HFFc6 (cell line): ENCODE measurements around the gene BET1L. TPM values are rescaled to one million over a fixed set of nuclear protein-coding genes. Genes with fewer than 3 reads are reported as not detected.
"Not testable (repeated sequence)": the region's sequence is repeated elsewhere in the genome, so short reads cannot be mapped to it uniquely, and the experiment has no call there.

ENCODE experiments used
- DNase-seq: peaks from one replicate; pipeline ENCODE4 v3.0.0-alpha.2; 2018
- H3K27ac Mint-ChIP-seq: 2 replicates; pipeline ENCODE4 v1.8.0; 2020; ENCODE audit warnings: mild to moderate bottlenecking, mixed read lengths
- H3K27me3 Mint-ChIP-seq: 2 replicates; pipeline ENCODE4 v1.8.0; 2021; ENCODE audit warnings: mild to moderate bottlenecking, moderate library complexity, mixed read lengths; ENCODE audit not compliant: insufficient read depth
- H3K36me3 Mint-ChIP-seq: 2 replicates; pipeline ENCODE4 v1.8.0; 2021; ENCODE audit warnings: low read depth, mixed read lengths
- H3K4me1 Mint-ChIP-seq: 2 replicates; pipeline ENCODE4 v1.8.0; 2020; ENCODE audit warnings: low read depth, mixed read lengths
- H3K4me3 Mint-ChIP-seq: 2 replicates; pipeline ENCODE4 v1.8.0; 2020; ENCODE audit warnings: mild to moderate bottlenecking, moderate library complexity, mixed read lengths
- H3K9me3 Mint-ChIP-seq: 2 replicates; pipeline ENCODE4 v1.8.0; 2020; ENCODE audit warnings: mild to moderate bottlenecking, mixed read lengths
- total RNA-seq, 6 experiments: library from RNA; stranded (reverse); fragmentation: NEBNext Ultra II Directional; extraction: Animal tissue kit (Norgen Biotek cat#: 25700); gene quantifications; 2 replicates in 1 of 6; 3 replicates in 5 of 6; pipeline ENCODE4 v1.2.3, GENCODE V29; 2021
- TF ChIP-seq, protein P1 (sequence below): fragments of 200-600 bp; sonication (generic); IDR thresholded peaks from 2 replicates; pipeline ENCODE4 v1.5.0; 2021; ENCODE audit warnings: antibody characterized with exemption, mild to moderate bottlenecking

Gene BET1L
- total RNA-seq, 6 experiments from 2014 or later = 63.5 to 76.9 (median 67.2) TPM

DNA sequence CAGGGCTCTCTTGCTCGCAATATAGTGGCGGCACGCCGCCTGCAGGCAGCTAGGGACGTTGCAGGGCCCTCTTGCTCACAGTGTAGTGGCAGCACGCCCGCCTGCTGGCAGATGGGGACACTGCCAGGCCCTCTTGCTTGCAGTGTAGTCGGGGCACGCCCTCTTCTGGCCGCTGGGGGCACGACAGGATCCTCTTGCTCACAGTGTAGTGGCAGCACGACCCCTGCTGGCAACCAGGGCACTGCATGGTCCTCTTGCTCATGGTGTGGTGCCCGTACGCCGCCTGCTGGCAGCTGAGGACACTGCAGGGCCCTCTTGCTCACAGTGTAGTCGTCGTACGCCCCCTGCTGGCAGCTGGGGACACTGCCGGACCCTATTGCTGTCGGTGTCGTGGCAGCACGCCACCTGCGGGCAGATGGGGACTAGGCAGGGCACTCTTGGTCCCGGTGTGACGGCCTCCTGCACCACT is 17.3 kb downstream of the BET1L start:
- not testable (repeated sequence) for H3K27ac Mint-ChIP-seq, H3K27me3 Mint-ChIP-seq, H3K9me3 Mint-ChIP-seq, H3K4me1 Mint-ChIP-seq, H3K4me3 Mint-ChIP-seq, H3K36me3 Mint-ChIP-seq, DNase-seq
- TF ChIP-seq, protein P1, sequence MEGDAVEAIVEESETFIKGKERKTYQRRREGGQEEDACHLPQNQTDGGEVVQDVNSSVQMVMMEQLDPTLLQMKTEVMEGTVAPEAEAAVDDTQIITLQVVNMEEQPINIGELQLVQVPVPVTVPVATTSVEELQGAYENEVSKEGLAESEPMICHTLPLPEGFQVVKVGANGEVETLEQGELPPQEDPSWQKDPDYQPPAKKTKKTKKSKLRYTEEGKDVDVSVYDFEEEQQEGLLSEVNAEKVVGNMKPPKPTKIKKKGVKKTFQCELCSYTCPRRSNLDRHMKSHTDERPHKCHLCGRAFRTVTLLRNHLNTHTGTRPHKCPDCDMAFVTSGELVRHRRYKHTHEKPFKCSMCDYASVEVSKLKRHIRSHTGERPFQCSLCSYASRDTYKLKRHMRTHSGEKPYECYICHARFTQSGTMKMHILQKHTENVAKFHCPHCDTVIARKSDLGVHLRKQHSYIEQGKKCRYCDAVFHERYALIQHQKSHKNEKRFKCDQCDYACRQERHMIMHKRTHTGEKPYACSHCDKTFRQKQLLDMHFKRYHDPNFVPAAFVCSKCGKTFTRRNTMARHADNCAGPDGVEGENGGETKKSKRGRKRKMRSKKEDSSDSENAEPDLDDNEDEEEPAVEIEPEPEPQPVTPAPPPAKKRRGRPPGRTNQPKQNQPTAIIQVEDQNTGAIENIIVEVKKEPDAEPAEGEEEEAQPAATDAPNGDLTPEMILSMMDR = peak; percentile 70

DNA sequence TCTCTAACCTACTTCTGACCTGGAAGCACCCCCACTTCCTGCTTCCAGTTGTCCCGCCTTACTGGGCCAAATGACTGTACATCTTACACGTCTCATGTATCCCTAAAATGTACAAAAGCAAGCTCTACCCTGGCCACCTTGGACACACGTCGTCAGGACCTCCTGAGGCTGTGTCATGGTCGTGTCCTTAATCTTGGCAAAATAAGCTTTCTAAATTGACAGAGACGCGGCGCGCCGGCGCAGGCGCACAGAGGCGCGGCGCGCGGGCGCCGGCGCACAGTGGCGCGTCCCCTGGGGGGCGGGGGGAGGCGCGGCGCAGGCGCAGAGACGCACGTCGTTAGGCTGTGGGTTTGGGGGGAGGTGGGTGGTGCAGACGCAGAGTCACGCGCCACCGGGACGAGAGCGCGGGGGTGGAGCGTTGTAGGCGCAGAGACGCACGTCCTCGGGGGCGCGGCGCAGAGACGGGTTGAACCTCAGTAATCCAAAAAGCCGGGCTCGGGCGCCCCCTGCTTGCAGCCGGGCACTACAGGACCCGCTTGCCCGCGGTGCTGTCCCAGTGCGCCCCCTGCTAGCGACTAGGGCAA is 17.9 kb downstream of the BET1L start:
- DNase-seq, H3K27me3 Mint-ChIP-seq, H3K9me3 Mint-ChIP-seq, H3K36me3 Mint-ChIP-seq, H3K4me3 Mint-ChIP-seq, H3K27ac Mint-ChIP-seq, H3K4me1 Mint-ChIP-seq: not testable (repeated sequence)

DNA sequence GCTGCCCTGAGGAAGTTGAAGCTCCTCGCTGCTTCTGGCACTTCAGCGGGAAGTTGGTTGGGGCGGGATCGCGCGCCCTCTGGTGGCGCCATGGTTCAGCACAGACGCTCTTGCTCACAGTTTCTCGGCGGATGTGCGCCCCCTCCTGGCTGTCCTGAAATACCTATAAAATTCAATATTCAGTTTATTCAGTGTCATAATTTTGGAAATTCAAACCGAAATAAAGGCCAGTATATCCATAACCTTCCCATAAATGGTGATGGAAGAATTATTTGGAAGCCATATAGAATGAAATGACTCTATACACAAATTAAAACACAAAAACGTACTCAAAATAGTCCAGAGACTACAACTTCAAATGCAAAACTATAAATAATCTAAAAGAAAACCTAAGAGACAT is 27.0 kb downstream of the BET1L start:
- H3K9me3 Mint-ChIP-seq, H3K4me1 Mint-ChIP-seq, H3K36me3 Mint-ChIP-seq, H3K27me3 Mint-ChIP-seq, H3K4me3 Mint-ChIP-seq, DNase-seq, H3K27ac Mint-ChIP-seq: not testable (repeated sequence)
- TF ChIP-seq, protein P1 = peak; percentile 59

Other genes starting within 250 kb of the BET1L start
- not detected for gene SCGB1C1, start 14.3 kb downstream of the BET1L start, total RNA-seq
- 100 to 1,000 TPM; 163 to 194 (median 164) TPM for gene RIC8A, start 309 bp upstream of the BET1L start, total RNA-seq
- gene SIRT3, start 28.9 kb upstream of the BET1L start, total RNA-seq = 10 to 100 TPM in 4 of 6 experiments, 1 to 10 TPM in 2; 8.0 to 10.9 (median 10.2) TPM
- gene PSMD13, start 29.6 kb upstream of the BET1L start, total RNA-seq = 100 to 1,000 TPM; 167 to 180 (median 172) TPM
- gene NLRP6, start 71.0 kb upstream of the BET1L start, total RNA-seq = not detected
- gene PGGHG, start 81.7 kb upstream of the BET1L start, total RNA-seq = 10 to 100 TPM in 4 of 6 experiments, 1 to 10 TPM in 2; 9.7 to 12.2 (median 11.4) TPM
- not detected for gene IFITM5, start 92.1 kb upstream of the BET1L start, total RNA-seq
- gene IFITM2, start 100.4 kb upstream of the BET1L start, total RNA-seq = 100 to 1,000 TPM; 257 to 325 (median 291) TPM
- 10 to 100 TPM; 23.5 to 36.1 (median 30.0) TPM for gene IFITM1, start 106.6 kb upstream of the BET1L start, total RNA-seq
- gene IFITM3, start 113.5 kb upstream of the BET1L start, total RNA-seq = 100 to 1,000 TPM; 399 to 531 (median 452) TPM
- 10 to 100 TPM in 1 of 6 experiments, 1 to 10 TPM in 5; 6.4 to 12.1 (median 8.4) TPM for gene B4GALNT4, start 162.1 kb upstream of the BET1L start, total RNA-seq
- gene PKP3, start 186.8 kb upstream of the BET1L start, total RNA-seq = 1 to 10 TPM; 2.5 to 3.3 (median 2.9) TPM
- gene SIGIRR, start 207.6 kb upstream of the BET1L start, total RNA-seq = 10 to 100 TPM; 15.9 to 21.6 (median 18.7) TPM
- not detected for gene ANO9, start 234.6 kb upstream of the BET1L start, total RNA-seq
- 10 to 100 TPM; 23.3 to 34.5 (median 27.2) TPM for gene PTDSS2, start 242.9 kb upstream of the BET1L start, total RNA-seq